Caco-2 (cell line): Measurements from ENCODE around the gene MDN1. TPM values are rescaled to one million over a fixed set of nuclear protein-coding genes. Genes with fewer than 3 reads are reported as not detected.

Experiments
- BruUV-seq: library from RNA; stranded (reverse); fragments of 400-500 nt; replicated peaks from 2 replicates; lab custom pipeline; 2021; lab: Mats Ljungman, UMichigan
- CTCF ChIA-PET: fragments of 300-600 bp; sonication (Branson Sonifier 250); formaldehyde crosslinking; loops from one replicate; lab custom pipeline; 2022; ENCODE audit warnings: antibody characterized with exemption; lab: Charles Lee
- POLR2A ChIA-PET: fragments of 300-600 bp; sonication (Branson Sonifier 250); formaldehyde crosslinking; loops from one replicate; lab custom pipeline; 2022; ENCODE audit warnings: antibody characterized with exemption; lab: Charles Lee
- DNase-seq, 2 experiments: peaks; one replicate each; pipeline versions ENCODE4 v3.0.0 to v3.0.0-alpha.2; 2020 to 2022
- H3K27me3 ChIP-seq: replicated peaks from 2 replicates; pipeline ENCODE4 v1.6.0; 2011; ENCODE audit warnings: low read length; ENCODE audit not compliant: control insufficient read depth, insufficient read depth
- H3K36me3 ChIP-seq: 2 replicates; pipeline ENCODE4 v1.5.1; 2011; ENCODE audit warnings: low read length; ENCODE audit not compliant: control insufficient read depth, insufficient read depth
- H3K4me1 ChIP-seq: fragments of 250-450 bp; sonication (Bioruptor Pico); 2 replicates; pipeline ENCODE4 v1.5.1; 2020; ENCODE audit warnings: mild to moderate bottlenecking
- H3K4me3 ChIP-seq: 2 replicates; pipeline ENCODE4 v1.5.1; 2011; ENCODE audit warnings: low read depth, mild to moderate bottlenecking, control low read depth, low read length
- H3K9me3 ChIP-seq: fragments of 250-450 bp; sonication (Bioruptor Pico); 2 replicates; pipeline ENCODE4 v1.5.1; 2020; ENCODE audit warnings: mild to moderate bottlenecking, moderate library complexity
- H3K27ac Mint-ChIP-seq: one replicate; pipeline ENCODE4 v1.8.0; 2022; ENCODE audit warnings: mixed read lengths; ENCODE audit not compliant: unreplicated experiment
- H3K27me3 Mint-ChIP-seq: one replicate; pipeline ENCODE4 v1.8.0; 2022; ENCODE audit warnings: mixed read lengths; ENCODE audit not compliant: insufficient read depth, unreplicated experiment
- H3K36me3 Mint-ChIP-seq: one replicate; pipeline ENCODE4 v1.8.0; 2022; ENCODE audit warnings: mild to moderate bottlenecking, mixed read lengths; ENCODE audit not compliant: insufficient read depth, unreplicated experiment
- H3K4me1 Mint-ChIP-seq: one replicate; pipeline ENCODE4 v1.8.0; 2022; ENCODE audit warnings: low read depth, mixed read lengths; ENCODE audit not compliant: unreplicated experiment
- H3K4me3 Mint-ChIP-seq: one replicate; pipeline ENCODE4 v1.8.0; 2022; ENCODE audit warnings: mild to moderate bottlenecking, moderate library complexity, mixed read lengths; ENCODE audit not compliant: unreplicated experiment
- H3K9me3 Mint-ChIP-seq: one replicate; pipeline ENCODE4 v1.8.0; 2022; ENCODE audit warnings: mixed read lengths; ENCODE audit not compliant: unreplicated experiment
- CTCF ChIP-seq, 2 experiments: fragments of 200-600 bp in 1 of 2; IDR thresholded peaks; 1 replicate in 1 of 2; 2 replicates in 1 of 2; pipeline versions ENCODE4 v1.5.1 to v1.8.0; 2011 to 2022; ENCODE audit warnings: antibody characterized with exemption in 1 of 2, control low read depth in 1 of 2, inconsistent platforms in 1 of 2, low read depth in 1 of 2, low read length in 1 of 2, mild to moderate bottlenecking in 1 of 2, moderate library complexity in 1 of 2; ENCODE audit not compliant: insufficient read depth in 1 of 2, severe bottlenecking in 1 of 2, unreplicated experiment in 1 of 2
- intact Hi-C: fragments of 100-400 bp; cut with micrococcal nuclease; formaldehyde crosslinking; loops from one replicate; pipeline ENCODE4 v1.10.0; 2022; ENCODE audit not compliant: unreplicated experiment
- total RNA-seq: library from RNA; stranded (reverse); gene quantifications from 2 replicates; pipeline ENCODE4 v1.2.3, GENCODE V29; 2022

MDN1 gene
- total RNA-seq, 1 experiment from 2014 or later, result 49.0 TPM

- Histone ChIP-seq H3K4me1 (no peaks in the 10 kb centered on the region), H3K9me3 (no peaks in the 10 kb centered on the region), H3K27me3 (no peaks in the 10 kb centered on the region), H3K4me3 (no peak overlapping the region), H3K36me3 (no peaks in the 10 kb centered on the region; the same call in 1 of the 2 replicates)
- Mint-ChIP-seq H3K4me3 (no peak overlapping the region), H3K9me3 (no peaks in the 10 kb centered on the region), H3K27ac (no peak overlapping the region), H3K36me3 (peaks cover 66% of the 10 kb centered on the region), H3K4me1 (peaks cover 8% of the 10 kb centered on the region), H3K27me3 (no peaks in the 10 kb centered on the region)
- no peak for DNase-seq
- ChIA-PET POLR2A (no interaction called here), CTCF (no interaction called here)
- no peak for TF ChIP-seq CTCF (IDR thresholded peaks at IDR 0.05; ENCODE audit: insufficient read depth in 1 of 2, low read depth in 1 of 2, low read length in 1 of 2, severe bottlenecking in 1 of 2, unreplicated experiment in 1 of 2)
- intact Hi-C loops, result no loop called here
- BruUV-seq, result no TSS peak
Measured at GRCh38 chr6:89794324-89794723, 25.3 kb downstream of the MDN1 start.

- Mint-ChIP-seq H3K36me3 (peaks cover 66% of the 10 kb centered on the region), H3K4me3 (no peak overlapping the region), H3K27ac (no peak overlapping the region), H3K4me1 (peaks cover 15% of the 10 kb centered on the region), H3K27me3 (no peaks in the 10 kb centered on the region), H3K9me3 (no peaks in the 10 kb centered on the region)
- Histone ChIP-seq H3K27me3 (no peaks in the 10 kb centered on the region), H3K4me1 (no peaks in the 10 kb centered on the region), H3K9me3 (no peaks in the 10 kb centered on the region), H3K36me3 (no peaks in the 10 kb centered on the region; the same call in 1 of the 2 replicates), H3K4me3 (no peak overlapping the region)
- DNase-seq, result no peak
- ChIA-PET POLR2A (no interaction called here), CTCF (interaction anchor here (0.7 to 1.4 kb wide), 3 partner anchors 12 to 1017 kb away, joined by 3 to 4 read pairs (median 4); partner anchors contain the start of gene CASP8AP2)
- TF ChIP-seq CTCF (IDR thresholded peaks at IDR 0.05; ENCODE audit: insufficient read depth in 1 of 2, low read depth in 1 of 2, low read length in 1 of 2, severe bottlenecking in 1 of 2, unreplicated experiment in 1 of 2), result no peak
- intact Hi-C loops, result no loop called here
- BruUV-seq, result TSS peak; percentile 14
Measured at GRCh38 chr6:89793586-89793985, 26.0 kb downstream of the MDN1 start.

- peak; percentile 42 to 53 for DNase-seq
- ChIA-PET CTCF (interaction anchor here (0.6 to 1.4 kb wide), 3 partner anchors 12 to 111 kb away, joined by 4 to 8 read pairs (median 4); partner anchors contain the start of gene CASP8AP2), POLR2A (no interaction called here)
- H3K9me3 Mint-ChIP-seq, result no peaks in the 10 kb centered on the region
- intact Hi-C loops, result no loop called here
- no peaks in the 10 kb centered on the region for H3K4me1 ChIP-seq
- H3K36me3 Mint-ChIP-seq, result peaks cover 72% of the 10 kb centered on the region
- no peaks in the 10 kb centered on the region for H3K9me3 ChIP-seq
- peak overlapping the region; percentile 40 for H3K27ac Mint-ChIP-seq
- peaks cover 22% of the 10 kb centered on the region for H3K4me1 Mint-ChIP-seq
- H3K4me3 ChIP-seq, result no peak overlapping the region
- H3K27me3 ChIP-seq, result no peaks in the 10 kb centered on the region
- BruUV-seq, result no TSS peak
- TF ChIP-seq CTCF (IDR thresholded peaks at IDR 0.05; ENCODE audit: insufficient read depth in 1 of 2, low read depth in 1 of 2, low read length in 1 of 2, severe bottlenecking in 1 of 2, unreplicated experiment in 1 of 2), result peak; percentile 66 to 68
- no peaks in the 10 kb centered on the region for H3K27me3 Mint-ChIP-seq
- no peaks in the 10 kb centered on the region; the same call in 1 of the 2 replicates for H3K36me3 ChIP-seq
- H3K4me3 Mint-ChIP-seq, result no peak overlapping the region
Measured at GRCh38 chr6:89792881-89793280, 26.7 kb downstream of the MDN1 start.
